Mesothelial cell of epicardium (in vitro differentiated cells): ENCODE data around the gene ASIC2. TPM values are rescaled to one million over a fixed set of nuclear protein-coding genes. Genes with fewer than 3 reads are reported as not detected.

ENCODE experiments used
- DNase-seq, 2 experiments: peaks; one replicate each; pipeline ENCODE4 v3.0.0; 2021; ENCODE audit warnings: low spot score in 2 of 2; ENCODE audit not compliant: unreplicated experiment in 2 of 2
- H3K27ac Mint-ChIP-seq: 2 replicates; pipeline ENCODE4 v1.8.0; 2021; ENCODE audit warnings: mixed read lengths
- H3K27me3 Mint-ChIP-seq: 2 replicates; pipeline ENCODE4 v1.8.0; 2021; ENCODE audit warnings: low read depth, mixed read lengths
- H3K36me3 Mint-ChIP-seq: 2 replicates; pipeline ENCODE4 v1.8.0; 2021; ENCODE audit warnings: mixed read lengths
- H3K4me1 Mint-ChIP-seq: 2 replicates; pipeline ENCODE4 v1.8.0; 2021; ENCODE audit warnings: mixed read lengths
- H3K4me3 Mint-ChIP-seq: 2 replicates; pipeline ENCODE4 v1.8.0; 2021; ENCODE audit warnings: mild to moderate bottlenecking, moderate library complexity, mixed read lengths
- H3K9me3 Mint-ChIP-seq: 2 replicates; pipeline ENCODE4 v1.8.0; 2021; ENCODE audit warnings: mixed read lengths
- total RNA-seq: library from RNA; stranded (reverse); gene quantifications from 3 replicates; pipeline ENCODE4 v1.2.1, GENCODE V29; 2021
- TF ChIP-seq, protein P1 (sequence below): fragments of 200-600 bp; sonication (generic); IDR thresholded peaks from one replicate; pipeline ENCODE4 v1.5.0; 2021; ENCODE audit warnings: antibody characterized with exemption; ENCODE audit not compliant: unreplicated experiment

ASIC2 gene
- total RNA-seq, 1 donor from 2014 or later = 3.4 TPM

DNA sequence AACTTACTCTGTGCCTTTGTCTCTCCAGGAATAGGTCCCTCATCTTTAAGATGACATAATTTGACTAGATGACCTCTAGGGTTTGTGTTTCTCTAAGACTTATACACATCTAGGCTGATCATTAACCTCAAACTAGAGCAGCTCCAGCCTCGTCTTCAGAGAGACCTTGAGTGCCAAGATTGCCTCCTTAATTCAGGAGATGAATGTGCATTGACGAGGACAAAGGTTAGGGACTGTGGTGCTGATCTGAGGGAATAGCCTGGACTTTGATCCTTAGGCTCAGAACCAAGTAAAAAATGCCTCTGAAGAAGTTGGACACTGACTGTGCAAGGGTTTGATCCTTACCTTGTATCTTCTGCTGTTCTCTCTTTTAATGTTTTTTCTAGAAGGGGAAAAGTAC lies 17.2 kb upstream of the ASIC2 start:
- DNase-seq = no peak
- H3K4me3 Mint-ChIP-seq = no peak overlapping the region
- TF ChIP-seq, protein P1, sequence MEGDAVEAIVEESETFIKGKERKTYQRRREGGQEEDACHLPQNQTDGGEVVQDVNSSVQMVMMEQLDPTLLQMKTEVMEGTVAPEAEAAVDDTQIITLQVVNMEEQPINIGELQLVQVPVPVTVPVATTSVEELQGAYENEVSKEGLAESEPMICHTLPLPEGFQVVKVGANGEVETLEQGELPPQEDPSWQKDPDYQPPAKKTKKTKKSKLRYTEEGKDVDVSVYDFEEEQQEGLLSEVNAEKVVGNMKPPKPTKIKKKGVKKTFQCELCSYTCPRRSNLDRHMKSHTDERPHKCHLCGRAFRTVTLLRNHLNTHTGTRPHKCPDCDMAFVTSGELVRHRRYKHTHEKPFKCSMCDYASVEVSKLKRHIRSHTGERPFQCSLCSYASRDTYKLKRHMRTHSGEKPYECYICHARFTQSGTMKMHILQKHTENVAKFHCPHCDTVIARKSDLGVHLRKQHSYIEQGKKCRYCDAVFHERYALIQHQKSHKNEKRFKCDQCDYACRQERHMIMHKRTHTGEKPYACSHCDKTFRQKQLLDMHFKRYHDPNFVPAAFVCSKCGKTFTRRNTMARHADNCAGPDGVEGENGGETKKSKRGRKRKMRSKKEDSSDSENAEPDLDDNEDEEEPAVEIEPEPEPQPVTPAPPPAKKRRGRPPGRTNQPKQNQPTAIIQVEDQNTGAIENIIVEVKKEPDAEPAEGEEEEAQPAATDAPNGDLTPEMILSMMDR = no peak
- no peaks in the 10 kb centered on the region for H3K9me3 Mint-ChIP-seq
- peaks cover 52% of the 10 kb centered on the region for H3K27me3 Mint-ChIP-seq
- H3K27ac Mint-ChIP-seq = no peak overlapping the region
- no peaks in the 10 kb centered on the region for H3K36me3 Mint-ChIP-seq
- H3K4me1 Mint-ChIP-seq = no peaks in the 10 kb centered on the region

DNA sequence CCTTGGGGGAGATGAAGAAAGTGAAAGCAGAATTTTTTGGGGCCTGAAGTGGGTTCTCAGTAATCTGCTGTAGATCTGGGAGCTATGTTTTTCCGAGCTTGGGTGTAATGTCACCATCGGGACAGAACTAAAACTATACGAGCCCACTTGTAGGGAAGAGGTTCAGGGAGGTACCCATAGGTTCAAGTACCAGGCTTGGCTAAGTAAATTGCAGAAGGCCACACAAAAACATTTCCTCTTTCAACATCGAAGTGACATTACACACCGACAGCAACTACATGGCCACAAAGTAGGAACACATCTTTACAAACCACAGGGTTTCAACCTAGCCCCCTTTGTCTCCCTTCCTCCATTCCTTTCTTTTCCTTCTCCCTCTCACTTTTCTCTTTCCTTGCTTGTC lies 10.2 kb upstream of the ASIC2 start:
- Mint-ChIP-seq H3K27ac (no peak overlapping the region), H3K9me3 (peaks cover 15% of the 10 kb centered on the region), H3K36me3 (peaks cover 2% of the 10 kb centered on the region), H3K4me1 (peaks cover 5% of the 10 kb centered on the region), H3K27me3 (peaks cover 28% of the 10 kb centered on the region), H3K4me3 (no peak overlapping the region)
- no peak for DNase-seq
- TF ChIP-seq, protein P1 = no peak

DNA sequence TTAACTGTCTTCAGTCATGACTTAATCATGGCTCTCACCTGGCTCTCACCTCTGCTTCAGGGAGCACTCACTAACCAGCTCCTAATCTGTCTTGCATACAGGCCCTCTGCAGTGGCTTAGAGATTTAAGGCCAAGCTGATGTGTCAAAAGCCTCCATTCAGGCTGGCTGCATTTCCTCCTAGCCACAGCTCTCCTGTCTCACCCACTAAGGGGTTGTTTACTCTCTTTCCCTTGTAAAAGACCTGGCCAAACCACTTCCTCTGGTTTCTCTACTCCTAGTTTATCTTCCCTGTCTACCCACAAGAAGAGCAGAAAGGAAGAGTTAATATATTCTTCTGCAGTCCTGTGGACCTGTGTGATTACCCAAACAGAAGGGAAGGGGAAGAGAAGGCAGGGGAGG lies 9.3 kb upstream of the ASIC2 start:
- peaks cover 5% of the 10 kb centered on the region for H3K4me1 Mint-ChIP-seq
- peaks cover 25% of the 10 kb centered on the region for H3K27me3 Mint-ChIP-seq

DNA sequence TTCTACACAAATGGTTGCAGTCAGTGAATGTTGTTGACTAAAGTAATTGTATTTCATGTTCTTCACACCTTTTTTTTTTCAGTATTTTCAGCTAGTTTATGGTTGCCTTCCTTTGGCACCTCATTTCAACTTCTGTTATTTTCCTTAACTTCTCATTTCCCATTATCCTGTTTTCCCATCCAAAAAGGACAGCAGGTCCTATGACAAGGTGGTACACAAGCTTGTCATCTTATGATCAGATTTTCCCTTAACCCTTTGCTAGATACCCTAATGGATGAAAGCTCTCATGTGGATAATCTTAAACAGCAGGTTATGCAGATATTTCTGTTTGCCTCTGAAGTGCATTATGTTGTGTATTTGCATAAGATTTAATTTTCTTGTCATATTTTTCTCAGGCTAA lies 7.1 kb upstream of the ASIC2 start:
- Mint-ChIP-seq H3K27ac (no peak overlapping the region), H3K27me3 (peaks cover 30% of the 10 kb centered on the region), H3K4me3 (no peak overlapping the region), H3K9me3 (peaks cover 15% of the 10 kb centered on the region), H3K36me3 (peaks cover 2% of the 10 kb centered on the region), H3K4me1 (peaks cover 5% of the 10 kb centered on the region)
- no peak for DNase-seq
- TF ChIP-seq, protein P1 = no peak

More for the DNA sequence above, 9.3 kb upstream of the ASIC2 start:
- Mint-ChIP-seq H3K36me3 (peaks cover 2% of the 10 kb centered on the region), H3K4me3 (no peak overlapping the region), H3K27ac (no peak overlapping the region), H3K9me3 (peaks cover 15% of the 10 kb centered on the region)
- DNase-seq = no peak
- TF ChIP-seq, protein P1 = no peak

DNA sequence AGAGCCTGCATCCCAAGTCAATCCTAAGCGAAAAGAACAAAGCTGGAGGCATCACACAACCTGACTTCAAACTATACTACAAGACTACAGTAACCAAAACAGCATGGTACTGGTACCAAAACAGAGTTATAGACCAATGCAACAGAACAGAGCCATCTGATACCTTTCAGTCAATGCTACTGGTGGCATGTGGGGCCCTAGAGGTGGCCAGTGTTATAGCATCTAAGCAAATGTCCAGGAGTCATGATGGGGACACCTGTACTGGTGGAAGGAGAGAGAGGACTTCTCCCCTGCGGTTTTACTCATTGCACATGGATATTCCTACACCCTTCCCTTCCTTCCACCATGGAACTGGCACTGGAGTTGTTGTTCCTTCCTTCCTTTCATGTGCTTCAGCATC lies 6.0 kb upstream of the ASIC2 start:
- peaks cover 2% of the 10 kb centered on the region for H3K36me3 Mint-ChIP-seq
- no peak for DNase-seq
- H3K4me1 Mint-ChIP-seq = peaks cover 5% of the 10 kb centered on the region
- H3K27me3 Mint-ChIP-seq = peaks cover 34% of the 10 kb centered on the region
- no peak overlapping the region for H3K4me3 Mint-ChIP-seq
- H3K27ac Mint-ChIP-seq = no peak overlapping the region
- TF ChIP-seq, protein P1 = no peak
- peaks cover 15% of the 10 kb centered on the region for H3K9me3 Mint-ChIP-seq

DNA sequence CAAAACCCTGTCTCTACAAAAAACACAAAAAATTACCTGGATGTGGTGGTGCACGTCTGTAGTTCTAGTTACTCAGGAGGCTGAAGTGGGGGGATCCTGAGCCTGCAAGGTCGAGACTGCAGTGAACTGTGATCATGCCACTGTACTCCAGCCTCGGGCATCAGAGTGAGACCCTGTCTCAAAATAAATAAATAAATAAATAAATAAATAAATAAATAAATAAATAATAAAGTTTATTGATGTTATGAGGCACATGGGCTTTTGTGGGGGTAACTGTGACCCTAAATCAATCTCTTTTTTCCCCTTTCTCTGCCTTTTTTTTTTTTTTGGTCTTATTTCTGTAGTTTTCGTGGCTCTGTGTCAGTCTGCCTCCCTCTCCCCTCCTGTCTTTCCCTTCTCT lies 4.5 kb upstream of the ASIC2 start:
- DNase-seq = no peak
- no peak overlapping the region for H3K4me3 Mint-ChIP-seq
- H3K27me3 Mint-ChIP-seq = peaks cover 34% of the 10 kb centered on the region
- H3K9me3 Mint-ChIP-seq = peaks cover 15% of the 10 kb centered on the region
- peaks cover 2% of the 10 kb centered on the region for H3K36me3 Mint-ChIP-seq
- peaks cover 10% of the 10 kb centered on the region for H3K4me1 Mint-ChIP-seq
- no peak overlapping the region for H3K27ac Mint-ChIP-seq
- TF ChIP-seq, protein P1 = no peak
